ENCODE measurements around the gene FGFBP2. TPM values are rescaled to one million over a fixed set of nuclear protein-coding genes. Genes with fewer than 3 reads are reported as not detected.
"Not testable (repeated sequence)": the region's sequence is repeated elsewhere in the genome, so short reads cannot be mapped to it uniquely, and the experiment has no call there.

The FGFBP2 gene
- polyA plus RNA-seq, 3 donors, result 0.30 TPM; not detected in 2

DNA sequence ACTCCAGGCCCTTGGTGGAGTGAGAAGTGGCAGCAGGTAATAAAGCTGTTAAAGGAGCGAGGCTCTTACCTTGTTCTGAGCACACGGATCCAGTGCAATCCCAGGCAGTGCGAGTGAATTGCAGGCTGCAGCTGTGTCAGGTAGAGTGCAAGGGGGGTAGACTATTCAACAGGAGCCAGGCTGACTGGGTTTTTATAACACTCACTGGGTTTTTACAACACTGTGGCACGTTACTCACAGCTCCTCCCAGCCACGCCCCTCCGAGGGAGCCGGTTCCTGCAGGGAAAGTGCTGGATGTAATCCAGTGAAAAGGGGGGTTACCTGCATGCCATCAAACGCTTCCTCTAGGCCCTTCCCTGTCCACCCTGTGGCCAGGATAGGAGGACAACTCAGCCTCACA lies 24.8 kb downstream of the FGFBP2 start:
- no peak for DNase-seq (ENCODE audit: extremely low read depth in 1 of 11, low read depth in 9 of 11, low spot score in 4 of 11)

DNA sequence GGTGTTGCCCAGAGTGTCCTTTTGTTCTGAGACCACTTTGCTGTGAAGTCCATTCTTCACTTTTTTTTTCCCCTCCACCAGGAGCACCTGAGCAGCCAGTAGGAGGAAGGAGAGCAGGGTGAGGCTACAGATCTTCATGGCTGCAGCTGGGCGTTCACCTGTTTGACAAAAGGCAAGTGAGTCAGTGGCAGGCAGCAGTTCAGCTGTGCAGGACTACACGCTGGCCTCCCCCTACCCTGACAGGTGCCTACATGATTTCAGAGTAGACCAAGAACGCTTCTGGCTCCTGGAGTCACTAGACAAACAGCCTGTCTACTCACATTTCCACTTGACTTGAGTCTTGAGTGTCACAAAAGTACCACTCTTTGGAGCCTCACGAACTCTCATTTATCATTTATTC lies 26.5 kb downstream of the FGFBP2 start:
- no peak for DNase-seq (ENCODE audit: extremely low read depth in 1 of 11, low read depth in 9 of 11, low spot score in 4 of 11)

DNA sequence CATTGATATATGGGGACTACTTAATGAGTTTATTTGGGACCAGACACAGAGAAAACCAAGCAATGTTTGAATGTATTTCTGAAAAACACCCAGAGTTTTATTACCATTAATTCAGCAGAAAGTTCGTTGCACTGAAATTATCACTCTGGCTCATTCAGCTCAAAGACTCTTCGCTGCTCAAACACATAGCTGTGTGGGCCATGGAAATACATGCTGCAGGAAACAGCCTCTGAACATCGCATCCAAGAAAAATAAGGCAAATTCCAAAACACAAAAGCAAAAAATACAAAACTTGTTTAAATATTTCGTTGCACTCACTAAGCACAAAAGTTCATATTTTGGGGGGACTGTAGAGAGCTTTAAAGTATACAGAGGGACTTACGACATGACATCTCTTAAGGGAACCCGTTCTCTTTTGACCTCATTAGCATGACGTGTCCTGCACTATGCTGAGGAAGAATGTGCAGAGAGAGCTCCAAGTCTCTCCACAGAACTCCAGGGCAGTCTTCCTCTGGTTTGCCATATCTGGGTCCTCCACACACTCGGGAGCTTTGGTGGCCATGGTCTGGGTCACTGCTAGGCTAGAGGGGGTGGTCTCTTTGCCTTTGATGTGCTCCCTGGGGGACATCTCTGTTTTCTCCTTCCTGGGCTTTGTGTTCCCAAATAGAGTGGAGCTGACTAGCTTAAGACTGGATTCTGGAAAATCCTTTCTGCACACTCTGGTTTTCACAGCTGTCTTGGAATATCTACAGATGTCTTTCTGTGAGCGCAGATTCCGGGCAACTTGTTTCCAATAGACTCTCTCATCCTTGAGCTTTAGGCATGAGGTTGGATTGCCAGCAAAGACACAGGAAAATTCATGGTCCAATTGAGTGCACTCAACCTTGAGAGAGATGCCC lies 27.2 kb downstream of the FGFBP2 start:
- DNase-seq (ENCODE audit: extremely low read depth in 1 of 11, low read depth in 9 of 11, low spot score in 4 of 11), result no peak

DNA sequence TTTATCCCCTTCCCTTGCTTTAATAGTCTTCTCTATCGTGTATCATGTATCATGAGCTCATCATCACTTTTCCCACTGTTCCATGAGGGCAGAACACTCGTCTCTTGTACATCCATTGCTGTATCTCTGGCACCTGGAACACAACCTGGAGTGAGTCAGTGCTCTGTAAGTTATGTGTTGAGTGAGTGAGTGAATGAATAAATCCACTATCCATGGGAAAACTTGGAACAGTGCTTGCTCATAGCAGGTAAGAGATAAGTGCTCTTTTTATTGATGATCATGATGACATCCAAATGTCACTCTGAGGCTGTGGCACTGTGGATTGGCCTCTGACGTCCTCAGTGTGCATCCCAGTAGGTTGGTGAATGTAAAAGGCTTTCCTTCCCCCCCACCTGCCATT lies 28.7 kb downstream of the FGFBP2 start:
- no peak for DNase-seq (ENCODE audit: extremely low read depth in 1 of 11, low read depth in 9 of 11, low spot score in 4 of 11)

DNA sequence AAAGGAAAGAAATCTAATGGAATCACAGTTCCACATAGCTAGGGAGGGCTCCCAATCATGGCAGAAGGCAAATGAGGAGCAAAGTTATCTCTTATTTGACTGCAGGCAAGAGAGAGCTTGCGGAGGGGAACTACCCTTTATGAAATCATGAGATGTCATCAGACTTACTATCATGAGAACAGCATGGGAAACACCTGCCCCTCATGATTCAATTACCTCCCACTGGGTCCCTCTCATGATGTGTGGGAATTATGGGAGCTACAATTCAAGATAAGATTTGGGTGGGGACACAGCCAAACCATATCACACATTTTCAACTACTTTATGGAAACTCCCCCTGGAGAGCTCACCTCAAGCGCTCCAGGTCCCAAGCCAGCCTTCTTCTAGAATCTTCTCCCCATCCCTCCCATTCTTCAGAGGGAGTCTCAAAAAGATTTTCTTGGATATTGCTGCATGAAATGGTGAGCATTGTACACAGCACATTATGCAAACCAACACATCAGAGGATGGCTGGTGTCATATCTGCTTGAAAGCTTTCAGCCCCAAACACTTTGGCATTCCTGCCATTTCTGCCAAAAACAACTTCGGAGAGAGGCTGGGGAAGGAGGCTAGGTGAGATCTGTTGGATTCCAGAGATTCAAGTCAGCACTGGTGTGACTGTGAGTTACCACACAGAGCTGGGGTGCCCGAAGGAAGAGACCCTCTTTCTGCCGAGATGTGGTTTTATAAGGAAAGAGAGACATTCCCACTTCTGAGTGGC lies 31.3 kb downstream of the FGFBP2 start:
- no peak for DNase-seq (ENCODE audit: extremely low read depth in 1 of 11, low read depth in 9 of 11, low spot score in 4 of 11)

GRCh38 chr4:15930314-15930713 lies 32.7 kb downstream of the FGFBP2 start:
- no peak for DNase-seq (ENCODE audit: extremely low read depth in 1 of 11, low read depth in 9 of 11, low spot score in 4 of 11)

DNA sequence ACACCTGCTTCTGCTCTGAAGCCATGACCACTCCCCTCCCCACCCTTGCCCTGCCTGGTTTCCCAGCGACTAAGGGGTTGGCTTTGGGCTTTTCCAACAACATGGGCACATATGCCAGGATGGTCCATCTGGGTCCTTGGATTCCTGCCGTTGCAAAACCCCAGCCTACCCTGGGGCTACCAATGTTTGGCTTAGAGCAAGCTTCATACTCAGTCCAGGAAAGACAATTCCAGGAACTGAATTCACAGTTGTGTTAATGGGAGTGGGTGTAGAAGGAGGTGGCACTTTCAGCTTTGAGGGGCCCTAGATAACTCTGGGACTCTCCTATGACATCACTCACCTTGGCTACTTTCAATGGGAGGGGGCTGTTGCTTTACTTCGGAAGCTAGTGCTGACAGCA lies 33.4 kb downstream of the FGFBP2 start:
- no peak for DNase-seq (ENCODE audit: extremely low read depth in 1 of 11, low read depth in 9 of 11, low spot score in 4 of 11)

- no peak for DNase-seq (ENCODE audit: extremely low read depth in 1 of 11, low read depth in 9 of 11, low spot score in 4 of 11)
Measured at GRCh38 chr4:15928883-15929282, 34.1 kb downstream of the FGFBP2 start.

GRCh38 chr4:15926486-15926885 lies 36.5 kb downstream of the FGFBP2 start:
- DNase-seq (ENCODE audit: extremely low read depth in 1 of 11, low read depth in 9 of 11, low spot score in 4 of 11), result no peak

- no peak for DNase-seq (ENCODE audit: extremely low read depth in 1 of 11, low read depth in 9 of 11, low spot score in 4 of 11)
Measured at GRCh38 chr4:15925830-15926229, 37.1 kb downstream of the FGFBP2 start.

- DNase-seq (ENCODE audit: extremely low read depth in 1 of 11, low read depth in 9 of 11, low spot score in 4 of 11), result no peak
Measured at GRCh38 chr4:15921592-15921932, 41.4 kb downstream of the FGFBP2 start.

- DNase-seq (ENCODE audit: extremely low read depth in 1 of 11, low read depth in 9 of 11, low spot score in 4 of 11), result no peak
Measured at GRCh38 chr4:15920723-15921591, 42.0 kb downstream of the FGFBP2 start.

DNA sequence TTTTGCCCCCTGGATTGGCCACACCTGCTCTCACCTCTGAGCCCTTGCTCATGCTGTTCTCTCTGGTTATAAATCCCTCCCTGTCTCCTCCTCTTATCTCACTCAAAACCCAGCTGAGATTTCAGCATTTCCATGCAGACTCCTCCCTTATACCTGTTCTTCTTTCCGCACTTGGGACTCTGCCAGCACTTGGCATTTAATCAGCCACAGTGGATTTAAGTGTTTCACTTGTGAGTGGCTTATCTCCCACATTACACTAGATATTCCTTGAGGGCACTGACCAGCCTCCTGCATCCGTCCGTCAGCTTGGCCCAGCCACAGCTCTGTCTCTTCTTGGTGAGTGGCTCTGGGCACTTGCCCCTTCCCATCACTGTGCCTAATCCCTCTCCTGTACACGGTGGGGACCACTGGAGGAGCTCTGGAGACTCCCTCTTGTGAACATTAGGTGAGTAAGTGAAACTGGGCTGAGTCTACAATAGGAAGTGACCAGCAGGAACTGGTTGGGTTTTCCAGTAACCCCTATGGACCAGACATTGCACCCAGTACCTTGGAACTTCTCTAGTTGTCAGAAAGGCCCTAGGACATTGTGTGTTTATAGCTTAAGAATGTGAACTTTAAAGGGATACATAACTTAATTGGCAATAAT lies 44.4 kb downstream of the FGFBP2 start:
- DNase-seq (ENCODE audit: extremely low read depth in 1 of 11, low read depth in 9 of 11, low spot score in 4 of 11), result no peak

DNA sequence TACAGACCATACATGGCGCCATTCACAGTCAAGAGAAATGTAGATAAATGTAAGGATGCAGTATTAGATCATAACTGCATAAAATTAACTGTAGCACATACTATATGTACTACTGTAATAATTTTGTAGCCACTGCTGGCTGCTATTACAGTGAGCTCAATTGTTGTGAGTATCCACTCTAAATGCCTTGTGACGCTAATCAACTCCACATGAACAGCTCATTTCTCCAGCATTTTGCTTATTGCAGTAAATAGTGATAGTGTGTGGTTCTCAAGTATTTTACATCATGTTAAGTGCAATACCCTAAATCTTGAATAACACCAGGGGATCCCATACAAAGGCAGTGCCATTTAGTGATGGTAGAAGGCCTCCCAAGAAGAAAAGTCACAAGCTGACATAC lies 45.7 kb downstream of the FGFBP2 start:
- no peak for DNase-seq (ENCODE audit: extremely low read depth in 1 of 11, low read depth in 9 of 11, low spot score in 4 of 11)

DNA sequence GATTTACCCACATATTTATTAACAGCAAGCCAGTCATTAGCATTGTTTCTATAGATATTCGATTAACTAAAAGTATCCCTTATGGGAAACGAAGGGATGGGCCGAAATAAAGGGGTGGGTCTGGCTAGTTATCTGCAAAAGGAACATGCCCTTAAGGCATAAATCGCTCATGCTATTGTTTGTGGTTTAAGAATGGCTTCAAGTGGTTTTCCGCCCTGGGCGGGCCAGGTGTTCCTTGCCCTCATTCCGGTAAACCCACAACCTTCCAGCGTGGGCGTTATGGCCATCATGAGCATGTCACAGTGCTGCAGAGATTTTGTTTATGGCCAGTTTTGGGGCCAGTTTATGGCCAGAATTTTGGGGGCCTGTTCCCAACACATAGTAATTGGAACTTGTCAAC lies 46.6 kb downstream of the FGFBP2 start:
- not testable (repeated sequence) for DNase-seq (ENCODE audit: extremely low read depth in 1 of 11, low read depth in 9 of 11, low spot score in 4 of 11)

DNA sequence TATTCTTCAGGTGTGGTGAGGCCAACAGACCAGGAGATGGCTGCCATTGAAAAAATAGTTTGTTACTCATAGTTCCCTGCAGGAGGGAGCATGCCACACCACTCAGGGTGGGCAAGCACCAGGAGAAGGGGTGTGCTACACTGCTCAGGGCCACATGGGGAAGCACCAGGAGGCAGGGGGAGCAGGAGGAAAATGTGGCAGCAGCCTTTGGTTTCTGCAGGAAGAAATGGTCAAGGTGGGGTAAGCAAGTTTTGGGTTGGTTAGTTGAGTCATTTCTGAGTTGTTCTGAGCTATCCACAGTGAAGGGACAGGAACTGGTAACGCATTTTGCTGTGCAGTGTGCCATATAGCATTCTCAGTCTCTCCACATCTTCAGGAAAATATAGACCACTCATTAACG lies 48.2 kb downstream of the FGFBP2 start:
- DNase-seq (ENCODE audit: extremely low read depth in 1 of 11, low read depth in 9 of 11, low spot score in 4 of 11), result no peak

GRCh38 chr4:15914291-15914690 lies 48.7 kb downstream of the FGFBP2 start:
- no peak for DNase-seq (ENCODE audit: extremely low read depth in 1 of 11, low read depth in 9 of 11, low spot score in 4 of 11)

- DNase-seq (ENCODE audit: extremely low read depth in 1 of 11, low read depth in 9 of 11, low spot score in 4 of 11), result no peak
Measured at GRCh38 chr4:15913631-15913970, 49.4 kb downstream of the FGFBP2 start.

GRCh38 chr4:15912961-15913630 lies 49.9 kb downstream of the FGFBP2 start:
- no peak for DNase-seq (ENCODE audit: extremely low read depth in 1 of 11, low read depth in 9 of 11, low spot score in 4 of 11)

Data from renal cortex interstitium (tissue), 11 donors.